ENCODE data around the gene TSC22D4.
"Not testable (repeated sequence)": the region's sequence is repeated elsewhere in the genome, so short reads cannot be mapped to it uniquely, and the experiment has no call there.

Gene TSC22D4

GRCh38 chr7:100441641-100442535 is 37.1 kb downstream of the TSC22D4 start:
- FAIRE-seq = no peak

DNA sequence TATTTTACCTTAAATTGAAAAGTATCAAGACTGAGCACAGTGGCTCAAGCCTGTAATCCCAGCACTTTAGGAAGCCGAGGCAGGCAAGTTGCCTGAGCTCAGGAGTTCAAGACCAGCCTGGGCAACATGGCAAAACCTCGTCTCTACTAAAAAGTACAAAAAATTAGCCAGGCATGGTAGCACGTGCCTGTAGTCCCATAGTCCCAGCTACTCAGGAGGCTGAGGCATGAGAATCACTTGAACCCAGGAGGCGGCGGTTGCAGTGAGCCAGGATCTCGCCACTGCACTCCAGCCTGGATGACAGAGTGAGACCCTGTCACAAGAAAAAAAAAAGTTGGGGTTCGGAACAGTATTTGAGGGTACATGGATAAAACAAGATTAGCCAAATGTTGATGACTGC is 39.8 kb downstream of the TSC22D4 start:
- FAIRE-seq = not testable (repeated sequence)

GRCh38 chr7:100438731-100439130 is 40.3 kb downstream of the TSC22D4 start:
- FAIRE-seq = not testable (repeated sequence)

DNA sequence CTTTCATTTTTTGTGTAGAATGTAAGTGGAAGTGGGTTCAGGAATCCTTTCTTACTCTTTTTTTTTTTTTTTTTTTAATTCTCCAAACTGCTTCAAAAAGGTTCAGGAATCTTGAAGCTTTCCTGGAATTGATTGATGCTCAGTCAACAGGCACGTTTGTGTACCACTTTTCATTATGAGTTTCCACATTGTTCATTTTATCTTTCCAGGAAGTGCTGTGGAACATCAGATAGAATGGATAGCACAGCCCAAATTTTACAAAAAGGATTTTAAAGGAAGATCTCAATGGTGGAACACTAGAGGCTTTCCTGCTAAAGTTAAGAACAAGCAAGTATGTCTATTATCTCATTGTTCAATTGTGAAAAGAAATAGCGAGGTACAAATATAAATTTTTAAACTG is 40.8 kb downstream of the TSC22D4 start:
- FAIRE-seq = no peak

- no peak for FAIRE-seq
Observed at GRCh38 chr7:100437150-100438100, 41.6 kb downstream of the TSC22D4 start.

DNA sequence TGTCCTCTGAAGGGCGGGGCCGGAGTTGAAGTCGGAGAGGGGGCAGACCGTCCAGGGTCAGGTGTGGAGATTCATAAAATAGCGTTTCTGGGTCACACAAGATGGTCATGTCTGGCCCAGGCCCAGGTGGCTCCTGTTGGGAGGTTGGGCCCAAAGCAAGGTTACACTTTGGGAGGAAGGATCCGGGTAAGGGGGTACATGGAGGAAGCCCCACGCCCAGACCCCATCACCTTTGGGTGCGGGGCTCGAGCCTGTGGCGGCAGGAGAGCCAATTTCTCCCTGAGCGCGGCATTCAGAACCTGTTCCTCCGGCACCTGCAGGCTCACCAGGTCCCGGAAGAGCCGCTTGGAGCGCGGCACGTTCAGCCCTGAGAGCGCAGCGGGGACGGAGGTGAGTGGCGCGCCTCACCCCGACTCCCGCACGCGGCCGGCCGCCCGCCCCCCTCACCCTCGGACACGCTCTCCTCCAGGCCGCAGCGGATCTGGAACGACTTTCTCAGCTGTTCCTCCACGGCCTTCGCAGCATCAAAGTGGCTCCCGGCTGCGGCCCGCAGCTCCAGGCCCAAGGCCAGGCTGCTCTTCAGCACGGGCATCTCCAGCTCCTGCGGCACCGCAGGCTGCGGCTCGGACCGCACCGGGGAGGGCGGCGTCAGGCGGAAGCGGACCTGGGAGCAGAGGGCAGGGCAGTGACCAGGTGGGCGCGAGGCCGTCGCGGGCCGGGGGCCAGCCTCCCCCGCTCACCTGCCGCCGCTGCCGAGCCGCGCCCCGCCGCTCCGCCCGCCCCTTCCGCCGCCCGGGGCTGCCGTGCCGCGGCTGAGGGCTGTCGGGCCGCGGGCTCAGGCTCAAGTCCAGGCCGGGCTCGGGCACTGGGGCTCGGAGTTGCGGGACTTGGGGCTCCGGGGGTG is 43.4 kb downstream of the TSC22D4 start:
- no peak for FAIRE-seq

DNA sequence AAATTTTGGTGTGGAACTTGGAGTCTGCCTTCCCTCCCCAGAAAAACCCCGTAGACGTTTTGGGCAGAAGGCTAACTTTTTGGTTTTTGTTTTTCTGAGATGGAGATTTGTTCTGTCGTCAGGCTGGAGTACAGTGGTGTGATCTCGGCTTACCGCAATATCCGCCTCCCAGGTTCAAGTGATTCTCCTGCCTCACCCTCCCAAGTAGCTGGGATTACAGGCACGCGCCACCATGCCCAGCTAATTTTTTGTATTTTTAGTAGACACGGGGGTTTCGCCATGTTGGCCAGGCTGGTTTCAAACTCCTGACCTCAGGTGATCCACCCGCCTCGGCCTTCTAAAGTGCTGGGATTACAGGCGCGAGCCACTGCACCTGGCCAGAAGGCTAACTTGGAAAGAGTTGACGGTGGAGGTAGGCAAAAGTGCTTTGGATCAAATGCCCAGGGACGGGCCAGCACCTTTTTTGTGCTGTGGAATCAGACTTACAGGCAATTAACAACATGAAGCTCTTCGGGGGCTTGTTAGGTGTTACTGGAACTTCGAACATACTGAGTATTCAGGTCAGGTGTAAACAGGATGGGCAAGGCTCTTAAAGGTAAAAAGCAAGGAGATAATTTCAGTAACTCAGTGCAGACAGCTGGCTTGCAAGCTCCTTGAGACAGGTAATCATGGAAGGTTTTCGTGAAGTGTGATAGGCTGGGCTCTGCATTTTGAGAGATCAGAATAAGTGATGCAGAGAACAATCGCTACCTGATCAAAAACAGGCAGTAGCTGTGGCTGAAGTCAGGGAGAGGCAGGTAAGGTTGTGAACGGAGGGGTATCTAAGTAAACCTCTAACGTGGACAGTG is 44.5 kb downstream of the TSC22D4 start:
- FAIRE-seq = no peak

DNA sequence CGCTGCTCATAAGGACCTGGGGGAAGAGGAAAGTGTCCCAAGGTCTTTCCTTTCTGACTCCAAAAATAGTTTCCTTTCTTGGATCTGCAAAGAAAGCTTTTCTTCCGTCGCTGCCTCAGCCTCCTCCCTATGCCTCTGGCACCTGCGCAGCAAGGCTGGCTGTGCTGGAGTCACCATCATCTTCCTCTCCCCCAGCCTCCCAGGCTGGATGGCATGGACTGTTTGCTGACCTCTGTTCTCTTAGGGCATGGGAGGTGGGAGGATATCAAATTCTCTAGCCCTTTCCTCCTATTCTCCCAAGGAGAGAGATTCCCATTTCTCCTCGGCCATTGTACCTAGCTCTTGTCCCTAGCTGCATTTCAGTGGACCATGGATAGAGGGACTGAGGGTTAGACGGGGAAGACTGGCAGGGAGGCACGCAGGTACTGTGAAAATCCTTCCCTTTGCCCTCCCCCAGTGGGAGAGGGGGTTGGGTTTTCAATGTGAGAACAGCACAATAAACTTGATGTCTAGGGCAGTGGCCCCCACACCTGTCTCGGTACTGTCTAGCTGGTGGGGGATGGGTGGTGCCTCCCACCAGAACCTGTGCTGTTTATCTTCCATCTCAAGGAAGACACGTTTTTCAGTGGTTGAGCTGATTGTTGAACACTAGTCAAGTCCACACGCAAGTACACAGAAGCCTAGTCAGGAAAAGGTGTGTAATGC is 45.3 kb downstream of the TSC22D4 start:
- FAIRE-seq = no peak

DNA sequence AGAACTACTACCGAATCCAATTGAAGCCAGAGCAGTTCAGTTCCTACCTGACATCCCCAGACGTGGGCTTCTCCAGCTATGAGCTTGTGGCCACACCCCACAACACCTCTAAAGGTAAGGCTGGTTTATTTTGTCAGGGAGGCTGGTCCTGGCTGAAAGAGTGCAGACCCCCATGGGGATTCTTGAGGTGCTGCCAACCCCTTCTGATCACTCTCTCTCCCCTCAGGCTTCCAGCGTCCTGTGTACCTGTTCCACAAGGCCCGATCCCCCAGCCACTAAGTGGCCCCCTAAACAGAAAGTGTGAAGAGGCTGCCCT is 45.8 kb downstream of the TSC22D4 start:
- FAIRE-seq = no peak

GRCh38 chr7:100432621-100433275 is 46.3 kb downstream of the TSC22D4 start:
- no peak for FAIRE-seq

DNA sequence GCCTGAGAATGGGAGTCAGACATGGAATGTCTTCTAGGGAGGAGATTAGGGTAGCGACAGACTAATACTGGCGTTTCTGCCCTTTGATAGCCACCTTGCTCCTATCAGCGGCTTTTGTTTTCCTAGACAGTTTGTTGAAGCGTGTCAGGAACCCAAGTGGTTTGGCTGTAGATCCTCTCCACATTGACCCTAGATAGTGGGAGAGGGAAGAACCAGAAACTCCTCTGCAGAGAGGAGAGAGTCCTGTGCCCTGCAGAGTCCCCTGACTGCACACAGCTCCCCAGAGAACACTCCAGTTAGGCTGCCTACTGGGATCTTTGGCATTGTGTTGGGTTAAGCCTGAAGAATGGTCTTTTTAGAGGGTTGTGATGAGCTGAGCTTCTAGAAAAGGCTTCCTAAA is 47.0 kb downstream of the TSC22D4 start:
- FAIRE-seq = no peak

DNA sequence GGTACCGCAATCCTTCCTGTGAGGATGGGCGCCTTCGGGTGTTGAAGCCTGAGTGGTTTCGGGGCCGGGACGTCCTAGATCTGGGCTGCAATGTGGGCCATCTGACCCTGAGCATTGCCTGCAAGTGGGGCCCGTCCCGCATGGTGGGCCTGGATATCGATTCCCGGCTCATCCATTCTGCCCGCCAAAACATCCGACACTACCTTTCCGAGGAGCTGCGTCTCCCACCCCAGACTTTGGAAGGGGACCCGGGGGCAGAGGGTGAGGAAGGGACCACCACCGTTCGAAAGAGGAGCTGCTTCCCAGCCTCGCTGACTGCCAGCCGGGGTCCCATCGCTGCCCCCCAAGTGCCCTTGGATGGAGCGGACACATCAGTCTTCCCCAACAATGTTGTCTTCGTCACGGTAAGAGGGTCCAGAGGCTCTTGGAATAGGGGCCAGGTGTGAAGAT is 47.7 kb downstream of the TSC22D4 start:
- FAIRE-seq = no peak

DNA sequence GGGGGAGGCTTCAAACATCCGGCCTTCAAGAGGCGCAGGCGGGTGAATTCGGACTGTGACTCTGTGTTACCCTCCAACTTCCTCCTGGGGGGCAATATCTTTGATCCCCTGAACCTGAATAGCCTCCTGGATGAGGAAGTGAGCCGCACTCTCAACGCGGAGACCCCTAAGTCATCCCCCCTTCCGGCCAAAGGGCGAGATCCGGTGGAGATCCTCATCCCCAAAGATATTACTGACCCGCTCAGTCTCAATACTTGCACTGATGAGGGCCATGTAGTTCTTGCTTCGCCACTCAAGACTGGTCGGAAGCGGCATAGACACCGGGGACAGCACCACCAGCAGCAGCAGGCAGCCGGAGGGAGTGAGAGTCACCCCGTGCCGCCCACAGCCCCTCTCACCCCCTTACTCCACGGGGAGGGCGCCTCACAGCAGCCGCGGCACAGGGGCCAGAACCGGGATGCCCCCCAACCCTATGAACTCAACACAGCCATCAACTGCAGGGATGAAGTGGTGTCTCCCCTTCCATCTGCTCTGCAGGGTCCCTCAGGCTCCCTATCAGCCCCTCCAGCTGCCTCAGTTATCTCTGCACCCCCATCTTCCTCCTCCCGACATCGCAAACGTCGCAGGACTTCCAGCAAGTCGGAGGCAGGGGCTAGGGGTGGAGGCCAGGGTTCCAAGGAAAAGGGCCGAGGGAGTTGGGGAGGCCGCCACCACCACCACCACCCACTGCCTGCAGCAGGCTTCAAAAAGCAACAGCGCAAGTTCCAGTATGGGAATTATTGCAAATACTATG is 48.3 kb downstream of the TSC22D4 start:
- no peak for FAIRE-seq

DNA sequence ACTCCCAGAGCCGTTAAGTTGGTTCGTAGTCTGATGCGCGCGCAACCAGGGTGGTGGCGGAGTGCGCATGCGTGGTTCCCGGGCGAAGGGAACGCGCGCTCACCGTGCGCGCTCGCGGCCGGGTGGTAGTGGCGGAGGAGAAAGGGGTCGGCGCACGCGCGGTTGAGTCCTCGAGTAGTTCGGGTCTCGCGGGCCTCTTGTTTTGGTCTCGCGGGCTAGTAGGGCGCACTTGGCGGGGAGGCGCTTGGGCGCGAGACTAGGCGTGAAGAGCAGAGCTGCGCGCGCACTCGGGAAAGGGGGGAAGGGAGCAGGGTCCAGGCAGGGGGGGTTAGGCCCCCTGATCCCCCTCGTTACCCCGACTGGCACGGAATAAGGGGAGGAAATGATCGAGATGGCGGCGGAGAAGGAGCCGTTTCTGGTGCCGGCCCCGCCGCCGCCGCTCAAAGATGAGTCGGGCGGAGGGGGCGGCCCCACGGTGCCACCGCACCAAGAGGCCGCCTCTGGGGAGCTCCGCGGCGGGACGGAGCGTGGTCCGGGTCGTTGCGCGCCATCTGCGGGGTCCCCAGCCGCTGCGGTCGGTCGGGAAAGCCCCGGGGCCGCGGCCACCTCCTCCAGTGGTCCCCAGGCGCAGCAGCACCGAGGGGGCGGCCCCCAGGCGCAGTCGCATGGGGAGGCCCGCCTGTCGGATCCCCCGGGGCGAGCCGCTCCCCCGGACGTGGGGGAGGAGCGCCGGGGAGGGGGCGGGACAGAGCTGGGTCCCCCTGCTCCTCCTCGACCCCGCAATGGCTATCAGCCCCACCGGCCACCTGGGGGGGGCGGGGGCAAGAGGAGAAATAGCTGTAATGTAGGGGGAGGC is 49.1 kb downstream of the TSC22D4 start, which contains the start of gene MEPCE:
Gene MEPCE, plus strand, starts transcription at position 195 of the 856 bp plus-strand sequence. Its CDS starts 188 bp downstream, at position 383.
- no peak for FAIRE-seq

DNA sequence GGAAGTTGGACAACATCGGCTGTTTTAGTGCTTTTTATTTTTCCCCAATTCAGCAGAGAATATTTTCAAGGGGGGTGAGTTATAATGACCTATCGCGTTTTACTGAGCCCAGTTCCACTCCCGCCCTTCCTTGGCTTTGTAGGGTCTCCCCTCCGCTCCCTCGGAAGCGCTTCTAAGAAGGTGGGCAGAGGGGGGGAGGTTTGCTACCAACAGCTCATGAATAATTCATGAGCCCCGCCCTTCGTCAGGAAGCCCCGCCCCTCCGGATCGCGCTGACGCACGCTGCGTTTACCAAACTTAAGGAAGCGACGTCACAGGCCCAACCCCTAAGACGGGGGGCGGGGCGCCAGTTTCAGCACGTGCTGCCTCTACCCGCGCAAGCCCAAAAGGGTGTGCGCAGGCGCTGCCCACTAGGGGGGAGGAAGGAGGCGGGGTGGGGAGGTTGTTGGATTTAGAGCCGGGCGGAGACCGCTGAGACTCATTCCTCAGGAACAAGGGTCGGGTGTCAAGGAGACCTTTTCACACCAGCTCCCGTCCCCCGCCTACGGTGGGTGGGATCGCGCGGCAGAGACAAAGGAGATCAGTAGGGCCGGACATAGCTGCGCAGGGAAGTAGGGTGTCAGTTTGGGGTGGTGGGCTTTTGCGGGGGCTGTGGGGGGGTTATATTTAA is 49.9 kb downstream of the TSC22D4 start:
- FAIRE-seq = peak; percentile 38

GRCh38 chr7:100428199-100428966 is 50.6 kb downstream of the TSC22D4 start, which contains the start of gene ZCWPW1:
TSS of gene ZCWPW1 (minus strand) at chr7:100428703. CDS start at chr7:100420649, 8,054 bp downstream.
- peak; percentile 88 for FAIRE-seq

- no peak for FAIRE-seq
Observed at GRCh38 chr7:100427762-100428198, 51.2 kb downstream of the TSC22D4 start.
